NCI-H460 (cell line): ENCODE measurements around the gene NKIRAS1. TPM values are rescaled to one million over a fixed set of nuclear protein-coding genes. Genes with fewer than 3 reads are reported as not detected.

Experiments used
- DNase-seq: peaks from one replicate; pipeline ENCODE4 v3.0.0-alpha.2; 2016; ENCODE audit warnings: low read depth; ENCODE audit errors: extremely low read depth
- polyA plus RNA-seq: library from polyadenylated mRNA; depleted of rRNA; stranded (reverse); fragments of >200 nt; gene quantifications from 2 replicates; pipeline ENCODE4 v1.2.3, GENCODE V29; 2014; cell fraction: nucleus; rRNA removed
- total RNA-seq: library from RNA; depleted of rRNA; stranded (reverse); fragments of >200 nt; shearing (Covaris generic); gene quantifications from 2 replicates; pipeline ENCODE4 v1.2.3, GENCODE V29; 2014; rRNA removed

Gene NKIRAS1
- total RNA-seq, result 12.6 and 14.1 TPM in 2 replicates
- polyA plus RNA-seq, result 9.0 and 9.7 TPM in 2 replicates

DNA sequence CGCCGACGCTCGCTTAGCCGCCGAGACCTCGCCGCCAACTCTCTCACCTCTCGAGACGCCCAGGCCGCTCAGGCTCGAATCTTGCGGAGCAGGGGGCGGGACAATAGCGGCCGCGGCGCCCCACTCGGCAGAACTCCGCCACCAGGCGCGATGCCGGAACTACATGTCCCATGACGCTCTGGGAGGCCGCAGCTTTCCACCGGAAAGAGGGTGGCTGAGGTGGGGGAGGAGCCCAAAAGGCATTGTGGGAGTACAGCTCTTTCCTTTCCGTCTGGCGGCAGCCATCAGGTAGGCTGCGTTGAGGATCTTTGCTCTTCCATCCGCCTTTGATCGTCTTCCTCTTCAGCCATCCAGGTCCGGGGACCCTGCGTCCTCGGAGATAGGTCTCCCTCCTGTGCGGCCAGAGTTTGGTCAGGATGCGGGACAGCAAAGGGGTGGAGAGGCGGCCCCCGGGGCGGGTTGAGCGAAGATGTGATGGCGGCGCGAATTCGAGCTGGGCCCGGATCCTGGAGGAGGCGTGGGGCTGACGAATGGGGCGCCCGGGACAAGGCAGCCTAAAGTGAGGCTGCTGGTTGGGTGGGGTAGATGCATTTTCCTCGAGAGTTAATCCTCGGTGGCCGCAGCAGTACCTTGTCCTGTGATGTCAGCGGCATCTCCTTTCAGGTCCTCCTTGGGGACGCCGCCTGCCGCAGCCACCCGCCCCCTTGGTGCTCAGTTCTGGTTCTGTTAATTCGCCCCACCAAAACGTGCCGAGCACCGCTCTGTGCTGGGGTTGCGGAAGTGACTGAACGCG, at the start of gene NKIRAS1, which contains the start of gene RPL15:
NKIRAS1 (minus strand) TSS at position 105 of the 793 bp plus-strand sequence. CDS start 6,086 bp downstream, outside the sequence.
RPL15 (plus strand) TSS at position 247 of the 793 bp plus-strand sequence. CDS start 728 bp downstream, outside the sequence.
- peak; percentile 95 for DNase-seq

DNA sequence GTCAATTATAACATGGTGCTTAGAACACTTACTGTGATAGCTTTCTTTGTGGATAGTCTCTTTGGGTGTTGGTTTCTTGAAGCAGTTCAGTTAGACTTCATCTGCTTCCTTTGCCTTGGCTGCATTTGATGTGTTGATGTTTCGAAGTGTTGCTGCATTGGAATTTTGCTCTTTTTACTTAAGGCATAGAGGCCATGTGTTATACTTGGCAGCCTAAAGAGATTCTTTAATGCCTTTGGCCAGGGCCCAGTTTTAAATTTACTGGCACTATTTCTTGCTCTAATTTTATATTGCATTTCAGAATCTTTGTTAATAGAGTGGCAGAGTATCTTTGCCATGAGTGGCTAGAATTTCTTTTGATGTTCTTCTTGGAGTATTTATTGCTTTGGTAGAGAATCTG, 49.5 kb upstream of the NKIRAS1 start:
- no peak for DNase-seq

DNA sequence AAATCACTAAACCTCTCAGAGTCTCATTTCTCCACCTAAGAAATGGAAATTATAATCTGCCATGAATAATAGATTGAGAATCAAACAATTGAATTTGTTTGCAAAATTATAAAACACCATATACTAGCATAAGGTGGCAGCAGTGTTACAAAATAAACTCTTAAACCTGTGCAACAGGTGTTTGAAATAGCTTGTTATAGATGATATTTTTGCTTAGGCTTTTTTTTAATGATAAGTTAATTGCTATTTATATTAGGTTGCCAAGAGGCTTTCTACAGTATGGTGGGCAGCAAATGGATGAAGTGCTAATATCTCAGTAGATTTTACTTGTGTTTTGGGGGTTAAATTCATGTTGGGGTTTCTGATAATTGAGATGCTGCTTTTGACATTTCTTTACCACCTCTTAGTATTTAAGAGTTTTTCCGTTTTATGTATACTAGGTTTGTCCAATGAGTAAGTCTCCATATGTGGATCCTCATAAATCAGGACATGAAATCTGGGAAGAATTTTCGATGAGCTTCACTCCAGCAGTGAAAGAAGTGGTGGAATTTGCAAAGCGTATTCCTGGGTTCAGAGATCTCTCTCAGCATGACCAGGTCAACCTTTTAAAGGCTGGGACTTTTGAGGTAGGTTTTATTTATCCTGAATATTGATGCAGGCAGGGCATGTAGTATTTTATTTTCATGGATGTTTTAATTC, 47.9 kb upstream of the NKIRAS1 start:
- no peak for DNase-seq

- DNase-seq, result no peak
Observed at GRCh38 chr3:23961913-23962312, 45.1 kb upstream of the NKIRAS1 start.

DNA sequence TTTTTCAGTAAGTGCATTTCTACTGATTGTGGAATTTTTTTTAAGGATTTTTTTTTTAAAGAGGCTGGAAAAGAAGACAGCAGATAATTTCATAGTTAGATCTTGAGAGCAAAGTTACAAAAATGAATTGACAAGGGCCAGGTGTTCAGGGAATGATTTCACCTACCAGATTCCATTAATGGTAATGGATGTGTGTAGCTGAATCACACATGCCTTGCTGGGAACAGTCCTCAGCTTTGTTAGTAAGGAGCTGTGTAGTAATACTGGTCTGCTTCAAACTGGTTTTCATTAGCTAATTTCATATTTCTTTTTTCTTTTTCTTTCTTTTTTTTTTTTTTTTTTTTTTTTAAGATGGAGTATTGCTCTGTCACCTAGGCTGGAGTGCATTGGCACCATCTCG, 44.3 kb upstream of the NKIRAS1 start:
- DNase-seq, result no peak

- DNase-seq, result no peak
Observed at GRCh38 chr3:23960649-23961048, 43.9 kb upstream of the NKIRAS1 start.

GRCh38 chr3:23959135-23959900, 42.5 kb upstream of the NKIRAS1 start:
- peak; percentile 37 for DNase-seq

DNA sequence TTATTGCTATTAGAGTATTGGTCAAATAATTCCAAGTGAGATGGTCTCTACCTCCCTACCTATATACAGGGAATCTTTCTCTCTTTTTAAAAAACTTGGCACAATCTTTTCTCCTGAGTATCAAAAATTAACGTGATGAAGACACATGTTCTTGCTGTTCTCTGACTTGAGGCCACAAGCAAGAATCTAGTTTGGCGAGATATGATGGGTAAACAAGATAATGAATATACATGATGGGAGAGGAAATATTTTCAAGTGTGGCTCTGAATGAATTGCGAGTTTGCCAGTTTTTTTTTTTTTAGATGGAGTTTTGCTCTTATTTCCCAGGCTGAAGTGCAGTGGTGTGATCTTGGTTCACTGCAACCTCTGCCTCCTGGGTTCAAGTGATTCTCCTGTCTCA, 39.9 kb upstream of the NKIRAS1 start:
- no peak for DNase-seq

DNA sequence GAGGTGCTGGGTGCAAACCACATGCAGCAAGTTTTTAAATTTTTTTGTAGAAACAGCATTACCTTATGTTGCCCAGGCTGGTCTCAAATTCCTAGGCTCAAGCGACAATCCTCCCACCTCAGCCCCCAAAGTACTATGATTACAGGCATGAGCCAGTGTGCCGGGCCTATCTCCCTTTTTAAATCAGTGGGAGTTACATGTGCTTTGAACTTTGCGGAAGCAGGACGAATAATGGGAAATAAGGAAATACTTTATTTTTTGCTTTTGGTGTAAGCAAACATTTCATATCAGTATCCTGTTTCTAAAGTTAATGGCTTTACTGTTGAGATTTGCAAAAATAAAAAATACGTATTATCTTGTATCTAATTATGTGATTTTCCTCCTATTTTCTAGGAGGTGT, 37.4 kb upstream of the NKIRAS1 start:
- no peak for DNase-seq

DNA sequence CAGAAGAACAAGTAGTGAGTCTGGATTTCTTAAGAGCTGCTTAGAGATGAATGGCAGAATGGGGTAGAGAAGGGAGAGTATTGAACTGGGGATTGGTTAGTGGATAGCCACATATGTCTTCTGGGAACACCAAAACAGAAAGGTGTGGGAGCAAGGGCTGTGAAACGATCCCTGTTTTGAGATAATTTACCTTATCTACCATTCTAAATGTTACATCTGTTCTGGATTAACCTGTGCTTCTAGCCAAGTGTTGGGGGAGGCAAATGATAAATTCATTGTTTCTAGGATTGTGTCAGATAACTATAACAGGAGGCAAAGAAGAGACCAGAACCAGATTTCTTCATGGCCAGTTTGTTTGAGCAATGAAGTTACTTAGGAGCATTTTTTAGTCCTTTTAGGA, 36.7 kb upstream of the NKIRAS1 start:
- DNase-seq, result no peak

GRCh38 chr3:23952646-23953045, 35.9 kb upstream of the NKIRAS1 start:
- DNase-seq, result no peak

DNA sequence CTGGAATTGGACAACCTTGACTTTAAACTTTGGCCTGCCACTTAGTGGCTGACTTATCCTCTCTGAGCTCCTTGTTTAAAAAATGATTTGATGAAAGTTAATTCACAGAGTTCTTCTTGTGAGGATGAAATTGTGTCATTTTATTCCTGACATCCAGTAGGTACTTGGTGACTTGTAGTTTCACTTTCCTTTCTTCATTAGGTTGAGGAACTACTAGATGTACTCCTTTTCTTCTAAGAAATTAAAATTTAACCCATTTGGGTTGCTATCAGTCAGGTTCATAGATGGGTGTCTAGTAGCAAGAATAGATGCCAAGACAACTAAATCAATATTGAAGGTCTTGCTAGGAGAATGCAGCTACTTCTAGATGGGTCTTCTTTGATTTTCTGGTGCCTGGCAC, 33.5 kb upstream of the NKIRAS1 start:
- no peak for DNase-seq

DNA sequence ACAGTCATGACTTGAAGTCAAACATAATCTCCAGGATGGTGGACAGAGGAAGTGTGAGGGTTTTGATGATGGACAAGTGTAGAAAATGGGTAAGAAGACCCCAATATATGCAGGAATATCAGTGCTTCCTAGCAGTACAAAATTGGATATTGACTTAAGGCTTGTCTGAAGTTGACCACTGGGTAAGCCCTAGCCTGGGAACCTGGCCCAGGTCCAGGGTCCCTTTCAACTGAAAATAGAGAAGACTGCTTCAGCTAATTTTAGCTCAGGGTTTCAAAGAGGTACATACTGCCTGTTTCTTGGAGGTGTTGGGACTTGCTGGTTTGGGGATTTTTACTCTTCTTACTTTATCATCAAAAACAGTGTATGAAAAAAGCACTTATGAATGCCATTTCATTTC, 33.0 kb upstream of the NKIRAS1 start:
- DNase-seq, result no peak

- DNase-seq, result no peak
Observed at GRCh38 chr3:23948761-23949160, 32.0 kb upstream of the NKIRAS1 start.

DNA sequence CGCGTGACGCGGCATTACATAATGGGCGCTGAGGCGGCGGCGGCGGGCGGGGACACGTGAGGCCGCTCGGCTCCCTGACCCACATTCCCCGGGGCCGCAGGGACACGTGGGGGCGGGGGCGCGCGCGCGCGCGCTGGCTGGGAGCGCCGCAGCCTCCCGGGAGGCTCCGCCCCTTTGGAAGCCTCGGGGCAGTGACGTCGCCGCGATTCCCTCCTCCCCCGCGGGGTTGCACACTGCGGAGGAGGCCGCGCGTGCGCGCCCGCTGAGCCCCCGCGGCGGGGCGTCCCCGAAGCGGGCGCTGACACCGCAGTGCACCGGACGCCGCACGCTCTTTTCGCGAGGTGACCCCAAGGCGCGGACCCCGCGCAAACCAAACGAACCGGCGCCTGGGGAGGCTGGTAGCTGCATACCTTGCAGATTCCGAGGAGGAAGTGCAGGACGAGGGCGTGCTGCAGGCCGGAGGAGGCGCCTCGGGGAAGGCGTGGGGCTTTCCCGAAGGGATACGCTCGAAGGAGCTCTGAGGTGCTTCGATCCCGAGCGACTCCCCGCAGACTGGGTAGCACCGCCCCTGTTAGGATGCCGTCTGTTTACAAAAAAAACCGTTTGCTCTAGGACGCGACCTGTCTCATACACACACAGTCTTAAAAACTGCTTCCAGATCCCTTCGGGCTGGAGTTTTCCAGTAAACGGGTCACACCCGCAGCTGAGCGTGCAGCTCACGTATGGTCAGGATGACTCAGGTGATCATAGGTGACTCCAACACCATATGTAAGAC, 29.3 kb upstream of the NKIRAS1 start:
- peak; percentile 92 for DNase-seq

DNA sequence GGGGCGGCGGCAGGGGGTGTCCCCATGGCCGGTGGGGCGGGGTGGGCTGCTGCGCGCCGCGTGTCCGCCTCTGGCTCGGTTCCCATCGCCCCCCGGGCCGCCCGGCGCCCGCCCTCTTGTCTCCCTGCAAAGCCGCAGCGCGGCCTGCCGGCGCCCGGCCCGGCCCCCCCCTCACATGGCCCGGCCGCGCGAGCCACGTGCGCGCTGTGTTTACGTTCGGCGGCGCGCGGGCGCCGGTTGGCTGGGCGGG, 28.8 kb upstream of the NKIRAS1 start:
- DNase-seq, result no peak

GRCh38 chr3:23944861-23945662, 28.3 kb upstream of the NKIRAS1 start, which contains the start of gene NR1D2:
Gene NR1D2, plus strand, starts transcription at chr3:23945286. Its CDS starts 293 bp downstream, at chr3:23945579.
- peak; percentile 67 for DNase-seq

DNA sequence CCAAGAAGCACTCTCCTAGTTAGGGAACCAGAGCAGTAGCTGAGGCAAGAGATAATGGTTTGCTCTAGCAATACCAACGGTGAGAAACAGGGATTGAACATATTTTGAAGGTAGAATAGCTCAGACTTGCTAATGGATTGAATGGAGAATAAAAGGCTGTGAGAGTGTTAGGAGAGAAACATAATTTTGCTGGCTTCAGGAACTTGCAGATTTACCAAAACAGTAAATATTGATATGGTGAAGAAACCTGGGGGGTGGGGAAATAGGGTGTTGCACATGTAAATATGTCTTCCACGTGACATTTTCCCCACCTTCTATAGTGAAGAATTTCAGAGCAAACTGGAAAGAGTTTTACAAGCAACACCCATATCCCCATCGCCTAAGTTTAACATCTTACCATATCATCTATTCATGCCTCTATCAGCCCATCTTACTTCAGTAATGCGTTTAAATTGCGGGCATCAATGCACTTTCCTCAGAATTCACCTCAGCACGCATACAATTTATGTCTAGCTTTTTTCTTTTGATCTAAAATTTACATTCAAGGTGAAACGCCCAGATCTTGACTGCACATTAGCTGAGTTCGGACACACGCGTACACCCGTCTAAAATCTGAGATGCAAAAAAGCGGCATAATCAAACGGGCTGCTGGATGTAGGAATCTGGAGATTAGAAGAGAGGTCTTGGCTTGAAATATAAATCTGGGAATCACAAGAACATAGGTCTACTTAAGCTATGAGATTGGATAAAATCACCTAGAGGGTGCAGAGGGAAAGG, 27.4 kb upstream of the NKIRAS1 start:
- DNase-seq, result no peak

DNA sequence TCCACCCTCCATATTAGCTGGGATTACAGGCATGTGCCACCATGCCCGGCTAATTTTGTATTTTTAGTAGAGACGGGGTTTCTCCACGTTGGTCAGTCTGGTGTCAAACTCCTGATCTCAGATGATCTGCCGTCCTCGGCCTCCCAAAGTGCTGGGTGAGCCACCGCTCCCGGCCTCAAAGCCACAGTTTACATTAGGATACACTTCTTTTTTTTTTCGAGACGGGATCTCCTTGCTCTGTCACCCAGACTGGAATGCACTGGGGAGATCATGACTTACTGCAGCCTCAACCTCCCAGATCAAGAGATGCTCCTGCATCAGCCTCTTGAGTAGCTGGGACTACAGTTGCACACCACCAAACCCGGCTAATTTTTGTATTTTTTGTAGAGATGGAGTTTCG, 25.8 kb upstream of the NKIRAS1 start:
- no peak for DNase-seq
